Frontal cortex (tissue), 1 donor: ENCODE data around the gene AHRR. TPM values are rescaled to one million over a fixed set of nuclear protein-coding genes. Genes with fewer than 3 reads are reported as not detected.

Source experiments
- total RNA-seq: library from RNA; depleted of rRNA; stranded (reverse); fragments of >200 nt; gene quantifications from one replicate; pipeline ENCODE4 v1.2.3, GENCODE V29; 2014

The AHRR gene
- total RNA-seq, 1 donor from 2014 or later: 1.2 TPM

Other genes with a start within 250 kb of the AHRR start
- gene PLEKHG4B, start 229.5 kb upstream of the AHRR start, total RNA-seq: 3.7 TPM
- 1.2 TPM for gene LRRC14B, start 130.2 kb upstream of the AHRR start, total RNA-seq
- gene CCDC127, start 103.6 kb upstream of the AHRR start, total RNA-seq: 7.3 TPM
- 68.1 TPM for gene SDHA, start 103.4 kb upstream of the AHRR start, total RNA-seq
- gene PDCD6, start 50.1 kb upstream of the AHRR start, total RNA-seq: 49.7 TPM
- gene EXOC3, start 121.5 kb downstream of the AHRR start, total RNA-seq: 22.4 TPM
- 1.2 TPM for gene SLC9A3, start 202.7 kb downstream of the AHRR start, total RNA-seq